ENCODE results near the gene MRGPRD.

MRGPRD gene

DNA sequence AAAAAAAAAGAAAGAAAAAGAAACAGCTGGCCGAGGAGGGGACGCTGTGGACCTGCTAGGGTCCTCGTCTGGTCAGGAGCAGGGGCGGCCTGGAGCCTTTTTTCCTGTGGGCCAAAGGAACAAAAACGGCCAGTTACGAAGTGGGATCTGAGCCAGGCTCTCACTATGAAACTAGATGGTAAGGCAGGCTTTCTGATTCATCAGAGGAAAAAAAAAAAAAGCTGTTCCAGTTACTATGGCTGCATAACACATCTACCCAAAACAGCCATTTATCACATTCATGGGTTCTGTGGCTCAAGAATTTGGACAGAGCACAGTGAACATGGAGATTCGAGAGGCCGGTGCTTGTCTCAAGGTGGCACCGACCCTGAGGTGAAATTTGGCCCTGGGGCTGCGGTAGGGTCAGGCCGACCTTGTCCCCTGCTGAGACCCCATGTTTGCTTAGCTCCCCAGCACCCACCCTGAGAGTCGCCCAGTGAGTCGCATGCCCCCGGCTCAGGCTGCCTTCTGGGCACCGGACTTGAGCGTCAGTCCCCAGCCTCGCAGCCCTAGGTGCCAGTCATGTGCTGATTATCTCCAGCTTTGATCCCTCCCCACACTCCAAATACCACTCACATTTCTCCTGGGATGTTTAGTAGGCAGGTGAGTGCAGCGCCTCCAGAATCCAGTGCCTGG is 34.2 kb downstream of the MRGPRD start:
- no peak for DNase-seq

DNA sequence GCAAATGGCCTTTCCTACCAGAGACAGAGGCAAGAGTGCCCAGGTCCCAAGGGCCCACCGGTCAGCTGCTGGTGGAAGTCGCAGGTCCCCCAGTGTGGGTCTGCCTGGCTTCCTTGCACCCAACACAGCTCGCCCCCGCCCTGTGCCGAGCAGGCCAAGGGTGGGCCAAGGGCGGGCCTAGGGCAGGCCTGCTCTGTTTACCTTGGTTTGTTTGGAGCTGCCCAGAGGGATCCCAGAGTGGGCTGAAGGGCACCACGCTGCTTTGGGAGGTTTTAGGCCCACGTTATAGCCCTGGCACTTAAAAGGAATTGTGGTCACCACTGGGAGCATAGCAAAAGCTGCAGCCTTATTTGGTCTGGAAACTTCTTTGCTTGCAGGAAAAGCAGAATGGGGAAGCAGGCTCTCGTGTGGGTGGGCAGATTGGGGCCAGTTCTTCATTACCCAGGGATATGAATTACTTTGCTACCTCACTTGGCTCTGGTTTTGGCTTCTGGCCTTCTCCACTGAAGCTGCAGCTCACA is 38.0 kb downstream of the MRGPRD start:
- no peak for DNase-seq

DNA sequence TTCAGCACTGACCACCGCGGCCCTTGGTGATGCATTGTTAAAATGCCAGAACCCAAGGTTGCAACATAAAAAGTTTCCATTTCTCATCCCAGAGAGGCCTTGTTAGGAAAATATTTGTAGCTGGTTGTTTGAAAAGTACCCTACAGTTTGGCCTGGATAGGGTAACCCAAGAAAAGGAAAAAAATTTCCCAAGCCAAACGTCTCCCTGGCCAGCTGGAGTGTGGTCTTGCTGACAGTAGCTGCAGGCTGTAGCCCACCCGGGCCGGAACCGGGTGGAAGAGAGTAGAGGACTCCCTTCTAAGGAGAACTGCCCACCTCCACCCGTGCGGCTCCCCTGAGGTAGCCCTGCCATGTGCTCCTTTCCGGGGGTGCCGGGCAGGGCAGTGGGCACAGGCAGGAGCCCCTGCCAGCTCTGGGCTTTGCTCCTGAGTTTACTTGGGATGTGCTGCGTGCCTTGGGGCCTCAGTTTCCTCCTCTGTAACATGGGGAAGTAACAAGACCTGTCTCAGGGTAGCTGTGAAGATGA is 38.6 kb downstream of the MRGPRD start:
- DNase-seq: no peak

DNA sequence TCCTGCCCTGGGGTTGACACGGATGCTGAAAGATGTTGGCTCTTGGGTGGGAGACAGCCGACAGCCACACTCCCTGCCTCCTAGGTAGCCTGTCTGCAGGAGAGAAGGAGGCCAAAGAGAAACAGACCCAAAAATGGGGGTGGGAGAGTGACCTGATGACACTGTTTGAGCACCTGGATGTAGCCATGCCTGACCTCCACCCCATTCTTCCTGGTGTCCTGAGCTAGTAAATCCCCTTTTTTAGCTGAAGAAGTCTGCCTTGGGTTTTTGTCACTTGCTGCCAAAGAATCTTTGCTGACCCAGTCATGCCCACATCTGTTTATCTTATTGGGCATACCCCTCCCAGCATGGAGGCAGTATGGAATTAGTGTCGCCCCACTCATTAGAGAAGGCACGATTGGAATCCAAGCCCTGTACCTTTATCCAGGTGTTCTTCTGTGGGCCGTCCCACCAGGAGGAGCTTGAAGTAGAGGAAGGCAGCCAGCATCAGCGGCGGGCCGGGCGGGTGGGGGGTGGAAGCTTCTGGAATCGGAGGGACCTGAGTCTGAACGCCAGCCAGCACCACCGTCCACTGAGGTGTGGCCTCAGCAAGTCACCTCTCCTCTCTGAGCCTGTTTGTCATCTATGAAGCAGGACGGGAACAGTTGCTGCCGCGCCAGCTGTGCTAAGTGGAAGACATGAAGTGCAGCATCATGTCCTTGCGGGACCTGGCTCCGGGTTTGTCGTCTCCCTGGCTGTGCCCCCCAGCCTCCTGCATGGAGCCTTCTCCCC is 39.3 kb downstream of the MRGPRD start:
- no peak for DNase-seq

DNA sequence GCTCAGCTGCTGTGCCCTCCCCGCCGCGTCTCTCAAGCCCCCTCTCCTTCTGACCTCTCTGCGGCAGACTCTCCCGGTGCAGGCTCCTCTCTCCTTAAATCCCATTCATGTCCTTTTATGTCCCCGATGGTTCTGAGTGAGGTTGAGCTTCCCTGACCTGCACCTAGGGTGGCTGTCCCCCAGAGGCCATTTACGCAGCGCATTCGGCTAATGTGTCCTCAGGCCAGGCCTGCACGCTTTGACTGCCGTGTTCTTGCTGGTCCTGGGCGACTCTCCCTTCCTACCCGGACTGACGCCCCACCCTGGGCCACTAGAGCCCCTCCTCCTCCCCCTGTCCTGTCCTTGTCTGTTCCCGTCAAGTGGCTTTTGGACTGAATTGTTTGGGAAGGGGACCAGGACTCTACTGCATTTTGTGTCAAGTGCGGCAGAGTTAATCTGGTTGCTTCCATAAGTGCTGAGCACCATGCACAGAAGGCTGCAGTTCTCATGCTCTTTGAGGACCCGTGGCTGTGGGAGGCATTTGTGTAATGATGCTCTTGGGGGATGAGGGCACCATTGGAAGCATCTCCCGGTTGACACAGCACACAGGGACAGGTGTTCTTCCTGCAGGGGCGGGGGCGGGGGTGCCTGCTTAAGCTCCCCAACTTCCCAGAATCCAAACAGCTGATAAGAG is 40.0 kb downstream of the MRGPRD start:
- no peak for DNase-seq

DNA sequence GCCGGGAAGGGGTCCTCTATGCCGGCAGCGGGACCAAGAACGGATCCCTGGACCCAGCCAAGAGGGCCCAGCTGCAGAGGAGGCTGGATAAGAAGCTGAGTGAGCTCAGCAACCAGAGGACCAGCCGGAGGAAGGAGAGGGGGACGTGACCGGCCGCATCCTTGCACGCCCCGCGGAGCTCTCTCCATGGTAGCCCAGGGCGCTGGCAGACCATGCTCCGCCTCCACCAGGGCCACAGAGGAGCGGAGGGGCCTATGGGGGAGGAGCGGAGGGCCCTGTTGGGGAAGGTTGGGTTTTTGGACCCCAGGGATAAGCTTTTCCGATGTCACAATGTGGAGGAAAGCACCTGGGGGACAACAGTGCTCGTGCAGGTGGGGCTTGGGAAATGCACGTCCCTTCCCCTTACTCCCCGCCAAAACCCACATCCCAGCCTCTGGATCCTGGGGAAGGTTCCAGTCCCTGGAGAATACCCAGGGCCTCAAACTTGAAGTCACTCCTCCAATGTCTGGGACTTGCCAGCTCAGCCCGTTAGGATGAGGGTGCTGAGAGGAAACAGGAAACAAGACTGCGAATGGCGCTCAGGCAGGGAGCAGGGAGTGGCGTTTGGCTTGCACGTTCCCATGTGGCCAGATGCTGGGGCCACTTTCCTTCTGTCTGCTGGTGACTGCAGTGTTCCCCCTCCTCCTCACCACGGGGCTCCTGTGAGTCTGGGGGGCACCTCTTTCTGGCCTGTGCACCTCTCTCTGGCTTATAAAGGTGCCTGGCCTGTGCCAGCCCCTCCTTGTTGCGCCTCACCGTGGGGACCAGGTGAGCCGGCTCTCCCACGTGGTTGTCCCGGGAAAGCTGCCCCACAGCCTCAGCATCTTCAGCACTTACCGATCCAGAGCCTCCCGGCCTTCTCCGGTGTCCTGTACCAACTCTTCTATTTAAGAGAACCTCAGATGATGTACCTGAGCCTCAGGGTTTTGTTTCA is 40.9 kb downstream of the MRGPRD start:
- no peak for DNase-seq

DNA sequence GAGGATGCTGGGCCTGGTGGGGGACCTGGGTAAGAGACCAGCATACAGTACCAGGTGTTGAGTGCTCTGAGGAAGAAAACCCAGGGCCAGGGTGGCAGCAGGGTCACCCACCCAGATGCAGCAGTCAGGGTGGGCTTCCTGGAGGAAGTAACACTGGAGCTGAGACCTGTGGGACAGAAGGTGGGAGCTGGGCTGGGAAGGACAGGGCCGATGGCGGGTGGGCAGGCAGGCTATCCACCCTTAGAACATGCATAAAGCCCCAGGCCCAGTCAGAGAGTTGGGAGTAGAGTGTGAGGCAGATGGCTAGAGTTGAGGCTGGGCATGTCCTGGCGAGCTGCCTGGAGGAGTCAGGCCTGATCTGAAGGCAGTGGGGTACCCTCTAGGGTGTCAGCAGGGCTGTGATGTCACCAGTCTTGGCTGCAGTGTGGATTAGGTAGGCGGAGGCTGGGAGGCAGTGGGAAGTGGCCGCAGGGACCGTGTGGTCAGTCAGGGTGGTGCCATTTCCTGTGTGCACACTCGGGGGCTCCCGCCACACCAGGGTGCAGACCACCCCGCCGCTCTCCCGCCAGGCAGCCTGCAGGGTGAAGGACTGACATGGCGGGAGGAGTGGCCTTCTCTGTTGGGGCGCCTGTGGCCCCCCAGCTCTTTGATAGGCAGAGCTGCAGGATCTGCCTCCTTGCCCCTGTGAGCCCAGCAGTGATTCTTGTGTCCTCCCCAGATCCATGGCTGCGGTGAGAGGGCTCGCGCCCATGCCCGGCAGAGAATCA is 41.8 kb downstream of the MRGPRD start:
- DNase-seq: no peak

DNA sequence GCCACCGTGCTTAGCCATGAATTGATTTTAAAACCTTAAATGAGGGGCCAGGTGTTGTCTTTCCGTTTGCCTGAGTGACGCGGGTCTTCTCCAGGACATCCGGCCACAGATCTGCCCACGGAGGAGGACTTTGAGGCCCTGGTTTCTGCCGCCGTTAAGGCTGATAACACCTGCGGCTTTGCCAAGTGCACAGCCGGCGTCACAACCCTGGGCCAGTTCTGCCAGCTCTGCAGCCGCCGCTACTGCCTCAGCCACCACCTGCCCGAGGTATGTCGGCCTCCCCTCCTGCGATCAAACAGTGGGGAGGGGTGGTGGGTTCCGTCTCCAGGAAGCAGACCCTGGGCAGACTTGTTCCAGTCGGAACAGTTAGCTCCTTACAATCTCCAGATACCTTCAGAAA is 42.7 kb downstream of the MRGPRD start:
- DNase-seq: no peak

DNA sequence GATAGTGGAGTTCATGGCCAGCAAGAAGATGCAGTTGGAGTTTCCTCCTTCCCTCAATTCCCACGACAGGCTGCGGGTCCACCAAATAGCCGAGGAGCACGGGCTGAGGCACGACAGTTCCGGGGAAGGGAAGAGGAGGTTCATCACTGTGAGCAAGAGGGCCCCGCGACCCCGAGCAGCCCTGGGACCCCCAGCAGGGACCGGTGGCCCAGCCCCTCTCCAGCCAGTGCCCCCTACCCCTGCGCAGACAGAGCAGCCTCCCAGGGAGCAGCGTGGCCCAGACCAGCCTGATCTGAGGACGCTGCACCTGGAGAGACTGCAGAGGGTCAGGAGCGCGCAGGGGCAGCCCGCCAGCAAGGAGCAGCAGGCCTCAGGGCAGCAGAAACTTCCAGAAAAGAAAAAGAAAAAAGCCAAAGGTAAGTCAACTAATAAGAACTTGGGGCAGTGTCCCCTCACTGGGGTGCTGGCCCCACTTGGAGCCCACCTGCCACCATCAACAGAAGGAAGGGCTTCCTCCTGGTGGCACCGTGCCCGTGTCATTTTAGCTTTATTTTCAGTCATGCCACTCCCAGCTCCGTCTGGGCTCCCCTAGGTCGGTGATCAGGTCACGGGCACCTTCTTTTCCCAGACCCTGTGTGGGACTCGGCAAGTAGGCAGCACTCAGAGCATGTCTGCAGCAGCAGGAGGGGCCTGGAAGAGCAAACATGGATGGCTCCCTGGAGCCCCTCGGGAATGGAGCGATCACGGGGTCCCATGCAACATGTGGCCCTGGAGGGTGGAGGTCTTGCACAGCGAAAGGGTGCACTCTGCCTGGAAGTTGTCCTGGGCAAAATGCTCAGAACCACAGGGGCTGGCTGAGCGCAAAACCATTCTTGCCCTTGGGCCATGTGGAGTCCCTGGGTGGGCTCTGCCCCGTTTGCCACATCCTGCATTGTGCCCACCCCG is 43.8 kb downstream of the MRGPRD start:
- DNase-seq: no peak

DNA sequence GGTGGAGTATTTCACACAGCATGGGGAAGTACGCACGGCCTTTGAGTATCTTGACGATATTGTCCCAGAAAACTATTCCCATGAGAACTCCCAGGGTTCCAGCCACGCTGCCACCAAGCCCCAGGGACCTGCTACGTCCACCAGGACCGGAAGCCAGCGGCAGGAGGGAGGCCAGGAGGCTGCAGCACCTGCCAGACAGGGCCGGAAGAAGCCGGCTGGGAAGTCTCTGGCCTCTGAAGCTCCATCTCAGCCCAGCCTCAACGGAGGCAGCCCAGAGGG is 44.5 kb downstream of the MRGPRD start:
- no peak for DNase-seq

DNA sequence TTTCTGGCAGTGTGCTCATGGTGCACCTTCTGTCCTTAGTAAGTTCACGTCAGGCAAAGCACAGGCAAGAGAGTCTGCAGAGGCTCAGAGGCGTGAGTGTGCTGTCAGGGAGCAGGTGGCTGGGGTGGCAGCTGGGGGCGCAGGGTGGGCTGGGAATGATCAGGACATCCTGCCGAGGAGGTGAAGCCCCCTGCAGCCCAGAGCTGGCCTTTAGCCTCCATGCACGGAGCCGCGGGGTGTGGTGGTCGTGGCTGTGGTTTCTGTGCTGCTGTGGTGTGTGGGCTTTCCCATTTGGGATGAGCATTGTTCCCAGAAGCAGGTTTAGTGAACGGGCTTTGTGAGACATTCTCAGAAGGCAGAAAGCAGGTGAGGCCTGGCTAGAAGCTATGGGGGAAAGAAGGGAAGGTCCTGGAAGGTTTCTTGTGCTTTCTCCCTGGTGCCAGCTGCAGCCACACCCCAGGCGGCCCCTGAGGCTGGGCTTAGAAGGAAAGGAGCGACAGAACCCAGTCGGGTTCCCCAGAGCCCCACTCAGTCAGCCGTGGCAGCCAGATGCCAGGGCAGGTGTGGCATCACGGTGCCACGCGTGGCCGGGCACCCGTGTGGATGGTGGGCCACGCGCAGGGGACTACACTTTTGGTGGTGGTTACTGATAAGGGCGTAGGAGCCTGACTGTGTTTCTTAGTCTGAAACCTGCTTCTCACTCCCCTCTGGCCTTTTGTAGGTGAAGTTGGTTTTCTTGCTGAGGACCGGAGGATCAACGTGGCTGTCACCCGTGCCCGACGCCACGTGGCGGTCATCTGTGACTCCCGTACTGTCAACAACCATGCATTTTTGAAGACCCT is 45.0 kb downstream of the MRGPRD start:
- no peak for DNase-seq

DNA sequence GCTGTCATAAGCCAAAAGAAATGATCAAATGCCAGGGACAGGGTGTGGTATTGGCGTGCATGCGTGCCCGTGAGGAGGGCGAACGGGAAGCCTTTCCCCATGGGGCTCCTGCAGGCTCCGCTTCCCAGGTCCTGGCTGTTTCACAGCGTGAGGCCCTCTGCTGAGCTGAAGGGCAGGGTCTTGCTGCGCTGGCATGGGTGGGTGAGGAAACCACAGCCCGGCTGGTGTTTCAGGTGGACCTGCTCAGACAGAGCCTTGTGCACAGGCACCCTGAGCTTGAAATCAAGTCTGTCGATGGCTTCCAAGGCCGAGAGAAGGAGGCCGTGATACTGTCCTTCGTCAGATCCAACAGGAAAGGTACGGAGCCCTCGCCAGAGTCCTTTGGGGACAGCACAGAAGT is 45.7 kb downstream of the MRGPRD start:
- no peak for DNase-seq

DNA sequence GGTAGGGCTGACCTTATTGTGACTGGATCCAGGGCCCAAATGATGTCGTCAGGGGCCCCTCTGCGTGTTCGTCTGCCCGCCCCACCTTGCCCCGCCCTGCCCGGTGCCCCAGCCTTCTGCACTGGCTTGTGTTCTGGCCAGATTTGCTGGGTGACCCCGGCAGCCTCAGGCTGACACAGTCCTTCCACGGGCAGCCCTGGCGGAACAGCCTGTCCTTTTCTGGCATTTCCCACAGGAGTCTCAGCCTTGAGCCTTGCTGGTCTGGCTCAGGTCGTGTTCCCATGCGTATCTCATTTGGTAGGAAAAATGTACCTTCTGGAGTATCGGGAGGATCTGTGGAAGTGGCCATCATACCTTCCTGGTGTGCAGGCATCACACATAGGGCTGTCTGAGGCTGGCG is 46.1 kb downstream of the MRGPRD start:
- no peak for DNase-seq

DNA sequence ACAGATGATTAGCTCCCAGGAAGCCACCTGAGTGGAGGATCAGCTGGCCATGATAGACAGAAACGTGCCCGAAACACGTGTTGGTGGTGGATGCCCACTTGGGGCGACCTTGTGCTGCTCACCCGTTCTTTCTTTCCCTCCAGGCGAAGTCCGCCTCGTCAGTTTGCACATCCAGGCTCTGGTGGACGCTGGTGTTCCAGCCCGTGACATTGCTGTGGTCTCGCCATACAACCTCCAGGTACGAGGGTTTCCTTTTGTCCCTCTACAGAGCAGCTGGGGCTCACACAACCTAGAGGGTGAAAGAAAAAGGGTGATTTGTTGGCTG is 46.5 kb downstream of the MRGPRD start:
- no peak for DNase-seq

DNA sequence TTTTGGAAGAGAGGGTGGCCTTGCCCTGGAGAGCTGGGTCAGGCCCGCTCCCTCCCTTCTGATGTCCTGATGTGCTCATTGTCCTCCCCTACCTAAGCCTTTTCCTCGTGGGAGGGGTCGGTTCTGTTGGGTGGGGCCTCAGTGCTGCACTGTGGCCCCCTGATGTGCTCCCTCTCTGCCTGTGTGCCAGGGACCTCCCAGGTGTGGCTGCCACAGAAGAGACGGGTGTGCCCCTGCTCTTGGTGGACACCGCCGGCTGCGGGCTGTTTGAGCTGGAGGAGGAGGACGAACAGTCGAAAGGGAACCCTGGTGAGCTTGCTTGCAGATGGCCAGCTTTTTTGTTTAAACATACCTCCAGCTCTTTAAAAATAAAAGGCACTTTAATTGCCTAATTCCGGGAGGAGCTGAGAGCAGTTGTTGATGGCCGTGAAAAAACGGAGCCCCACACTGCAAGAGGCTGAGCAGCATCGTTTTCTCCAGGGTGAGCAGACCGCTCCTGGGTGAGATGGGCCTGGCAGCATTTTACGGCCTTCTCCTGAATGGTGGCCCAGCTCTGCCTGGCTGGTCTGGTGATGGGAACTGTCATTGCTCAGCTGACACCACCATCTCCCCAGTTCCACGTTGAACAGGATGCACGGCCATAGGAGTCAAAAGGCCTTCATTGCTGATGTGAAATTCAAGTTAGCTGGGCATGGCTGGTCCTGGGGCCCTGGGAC is 47.0 kb downstream of the MRGPRD start:
- DNase-seq: no peak

DNA sequence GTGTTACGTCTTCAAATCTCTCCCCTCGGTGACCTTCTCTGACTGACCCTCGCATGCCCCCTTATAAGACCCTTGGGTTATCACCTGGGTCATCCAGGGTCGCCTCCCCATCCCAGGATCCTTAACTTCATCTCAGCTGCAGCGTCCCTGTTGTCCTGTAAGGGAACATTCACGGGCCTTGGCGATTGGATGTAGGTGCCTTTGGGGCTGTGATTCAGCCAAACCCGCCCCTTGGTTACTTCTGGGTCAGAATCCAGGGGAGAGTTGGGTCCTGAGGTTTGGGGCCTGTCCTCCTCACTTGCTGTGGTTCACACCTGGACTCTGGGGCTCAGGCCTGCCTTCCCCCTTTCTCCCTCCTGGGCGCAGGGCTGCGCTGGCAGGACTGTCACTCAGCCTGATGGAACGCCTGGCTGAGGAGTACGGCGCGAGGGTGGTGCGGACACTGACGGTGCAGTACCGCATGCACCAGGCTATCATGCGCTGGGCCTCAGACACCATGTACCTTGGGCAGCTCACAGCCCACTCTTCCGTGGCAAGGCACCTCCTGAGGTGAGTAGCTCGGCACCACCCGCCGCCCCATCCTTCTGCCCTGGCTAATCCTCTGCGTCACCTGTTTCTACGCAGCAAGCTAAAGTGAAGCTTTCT is 47.7 kb downstream of the MRGPRD start:
- no peak for DNase-seq

DNA sequence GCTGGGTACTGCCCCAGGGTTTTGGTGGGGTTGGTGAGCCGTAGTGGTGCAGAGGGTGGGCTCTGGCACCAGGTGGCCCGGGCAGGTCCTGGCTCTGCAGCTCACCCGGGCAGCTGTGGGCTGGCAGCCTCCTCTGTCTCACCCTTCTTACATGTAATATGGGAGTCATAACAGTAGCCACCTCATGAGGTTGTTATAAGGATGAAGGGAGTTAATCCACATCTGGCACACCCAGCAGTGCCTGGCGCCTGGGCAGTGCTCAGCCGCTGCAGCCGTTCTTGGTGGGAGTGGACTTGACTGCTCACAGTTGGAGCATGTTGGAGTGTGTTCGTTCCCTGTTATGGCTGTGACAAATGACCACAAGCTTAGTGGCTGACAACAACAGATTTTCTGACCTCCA is 48.4 kb downstream of the MRGPRD start:
- no peak for DNase-seq

DNA sequence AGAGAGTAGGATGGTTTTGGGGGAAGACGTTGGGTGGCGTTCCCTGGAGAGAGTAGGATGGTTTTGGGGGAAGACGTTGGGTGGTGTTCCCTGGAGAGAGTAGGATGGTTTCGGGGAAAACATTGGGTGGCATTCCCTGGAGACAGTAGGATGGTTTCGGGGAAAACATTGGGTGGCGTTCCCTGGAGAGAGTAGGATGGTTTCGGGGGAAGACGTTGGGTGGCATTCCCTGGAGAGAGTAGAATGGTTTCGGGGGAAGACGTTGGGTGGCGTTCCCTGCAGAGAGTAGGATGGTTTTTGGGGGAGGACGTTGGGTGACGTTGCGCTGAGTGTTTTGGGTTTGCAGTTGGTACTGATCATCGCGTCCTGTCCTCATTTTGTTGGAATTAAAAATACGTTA is 48.9 kb downstream of the MRGPRD start:
- no peak for DNase-seq

Measured in NCI-H524 (cell line).